Activated CD4-positive, alpha-beta T cell treated with anti-CD3 and anti-CD28 coated beads, Interleukin-2, amount 50 U/mL, for 1 hour (primary cell): ENCODE data around the gene DNER.
"Not testable (repeated sequence)": the region's sequence is repeated elsewhere in the genome, so short reads cannot be mapped to it uniquely, and the experiment has no call there.

Experiments used
- DNase-seq: peaks from one replicate; pipeline ENCODE4 v3.0.0-alpha.2; 2020

DNER gene

GRCh38 chr2:229559986-229560385 is 154.4 kb downstream of the DNER start:
- no peak for DNase-seq

GRCh38 chr2:229553091-229553490 is 161.3 kb downstream of the DNER start:
- no peak for DNase-seq

GRCh38 chr2:229543176-229543873 is 171.0 kb downstream of the DNER start:
- DNase-seq: no peak

DNA sequence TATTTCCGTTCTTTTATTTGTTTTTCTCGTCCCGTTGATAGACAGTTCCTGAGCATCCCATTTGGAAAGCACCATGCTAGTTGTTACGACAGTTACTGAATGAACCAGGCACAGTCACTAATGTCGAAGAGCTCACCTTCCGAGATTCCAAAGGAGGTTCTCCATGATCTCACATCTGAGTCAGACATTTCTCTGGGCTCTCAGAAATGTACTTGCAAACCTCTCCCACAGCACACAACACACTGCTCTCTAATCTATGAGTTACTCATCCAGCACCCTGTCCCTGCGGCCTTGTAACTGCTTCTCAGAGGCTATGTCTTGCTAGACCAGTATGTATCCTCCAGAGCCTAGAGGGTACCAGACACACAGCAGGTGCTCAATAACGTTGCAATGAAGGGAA is 174.7 kb downstream of the DNER start:
- DNase-seq: no peak

- DNase-seq: no peak
Measured at GRCh38 chr2:229531594-229531993, 182.8 kb downstream of the DNER start.

GRCh38 chr2:229530434-229530833 is 183.9 kb downstream of the DNER start:
- DNase-seq: no peak

DNA sequence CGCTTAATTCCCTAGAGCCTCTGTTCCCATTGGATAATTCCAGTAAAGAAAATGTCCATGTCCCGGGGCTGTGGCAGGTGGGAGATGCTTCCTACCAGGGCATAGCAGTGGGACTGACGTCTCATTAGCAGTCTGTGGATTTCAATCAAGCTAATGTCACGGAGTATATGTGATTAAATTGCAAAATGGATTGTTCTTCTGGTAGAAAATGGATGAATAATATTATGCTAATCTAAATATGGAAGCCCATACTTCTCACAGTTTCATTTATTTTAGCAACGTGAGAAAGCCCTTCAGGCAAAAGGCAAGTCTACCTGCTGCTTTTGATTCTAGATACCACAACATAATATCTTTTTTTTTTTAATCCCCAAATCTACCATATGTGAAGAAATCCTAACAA is 185.5 kb downstream of the DNER start:
- no peak for DNase-seq

- DNase-seq: no peak
Measured at GRCh38 chr2:229526951-229527350, 187.4 kb downstream of the DNER start.

DNA sequence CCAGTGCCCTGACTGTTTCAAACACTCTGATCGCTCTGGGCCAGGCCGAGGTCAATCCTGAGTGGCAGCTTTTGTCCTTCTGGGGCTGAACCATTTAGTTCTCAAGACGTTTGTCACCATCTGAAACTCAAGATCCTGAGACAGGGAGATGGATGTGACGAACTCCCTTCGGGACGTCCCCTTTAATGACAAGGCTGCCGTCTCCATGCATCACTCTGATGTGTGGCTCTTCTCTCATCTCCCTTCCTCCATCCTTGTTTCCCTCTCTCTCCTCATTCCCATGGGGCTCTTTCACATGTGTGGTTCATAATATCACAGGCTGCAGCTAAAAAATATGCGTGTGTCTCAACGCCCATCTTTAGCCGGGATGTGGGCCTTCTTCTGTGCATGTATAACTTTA is 189.6 kb downstream of the DNER start:
- DNase-seq: no peak

DNA sequence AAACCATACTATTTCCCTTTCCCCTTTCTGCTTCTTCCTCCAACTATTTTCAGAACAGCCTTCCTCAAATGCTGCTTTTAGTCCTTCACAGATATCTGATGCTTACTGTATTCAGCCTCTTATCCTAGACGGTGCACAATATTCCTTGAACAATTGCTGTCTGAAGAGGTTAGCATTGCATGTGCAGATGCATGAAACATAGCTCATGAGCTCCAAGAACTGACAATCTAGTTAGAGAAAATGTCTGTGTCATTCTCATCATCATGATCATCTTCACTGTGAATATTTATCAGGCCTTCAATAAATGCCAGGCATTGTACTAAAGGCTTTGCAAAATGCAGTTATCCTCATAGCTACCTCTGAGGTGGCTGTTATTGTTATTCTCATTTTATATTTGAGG is 190.7 kb downstream of the DNER start:
- DNase-seq: no peak

DNA sequence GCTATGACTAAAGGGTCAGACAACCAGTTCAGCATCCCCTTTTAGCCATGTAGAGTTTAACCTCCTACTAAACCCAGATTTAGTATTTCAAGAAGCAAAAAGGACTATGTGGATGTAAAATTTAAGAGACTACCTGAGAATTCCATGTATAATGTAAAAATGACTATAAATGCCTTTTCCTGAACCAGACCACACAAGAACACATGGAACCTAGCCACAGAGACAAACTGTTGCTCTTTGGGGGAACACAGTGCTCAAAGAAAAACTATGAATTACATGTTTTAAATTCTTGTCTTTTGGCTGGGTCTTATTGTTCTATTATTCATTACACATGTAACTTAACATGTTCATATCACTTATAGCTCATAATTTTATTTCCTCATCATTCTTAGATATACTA is 192.8 kb downstream of the DNER start:
- DNase-seq: no peak

DNA sequence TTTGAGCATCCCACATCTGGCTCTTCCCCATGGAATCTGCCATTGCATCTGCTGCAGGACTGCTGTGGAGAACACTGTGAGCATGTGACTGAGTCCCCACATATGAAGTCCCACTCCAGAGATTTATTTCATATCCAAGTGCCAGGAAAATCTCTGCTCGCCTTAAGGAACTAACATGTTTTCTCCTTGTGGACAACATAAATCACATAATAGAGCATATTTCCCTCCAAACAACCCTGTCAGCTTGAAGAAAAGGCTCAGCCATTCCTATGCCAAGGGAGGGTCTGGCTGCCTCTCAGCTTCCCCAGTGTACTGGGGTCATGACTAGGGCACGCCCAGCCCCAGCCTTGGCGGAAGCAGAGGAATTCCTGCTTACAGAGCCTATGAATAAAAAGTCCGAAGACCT is 193.7 kb downstream of the DNER start:
- DNase-seq: no peak

DNA sequence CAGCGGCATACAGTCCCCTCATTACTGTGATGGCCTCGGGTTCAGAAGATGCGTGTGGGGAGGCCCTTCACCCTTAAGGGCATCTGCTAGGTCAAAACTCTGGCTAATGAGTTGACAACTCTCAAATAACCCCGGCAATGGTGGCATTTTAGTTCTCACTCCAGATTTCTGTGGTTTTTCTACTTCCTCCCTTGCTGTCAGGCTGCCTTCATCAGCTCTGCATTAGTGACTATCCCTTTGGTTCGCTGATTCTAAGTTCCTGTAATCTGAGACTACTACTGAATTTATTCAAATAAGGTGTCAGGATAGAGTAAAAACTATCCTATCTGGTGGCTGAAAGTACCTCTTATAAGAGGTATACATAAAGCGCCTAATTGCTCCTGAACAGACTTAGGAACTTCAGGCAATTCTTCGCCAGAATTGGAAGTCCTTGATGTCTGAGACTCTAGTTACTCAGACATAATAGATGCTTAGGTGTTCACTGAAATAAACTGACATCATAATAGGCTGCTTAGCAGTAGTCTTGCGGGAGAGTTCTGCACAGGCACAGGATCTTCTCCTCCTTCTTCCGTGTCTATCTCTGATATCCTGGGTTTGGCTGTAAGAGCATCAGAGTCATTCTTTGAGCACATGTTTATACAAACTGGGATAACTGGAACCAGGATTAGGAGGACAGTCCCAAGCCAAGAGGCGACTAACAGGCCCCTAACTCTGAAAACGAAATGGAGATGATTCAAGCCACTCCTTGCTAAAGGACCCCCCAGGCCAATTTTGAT is 194.5 kb downstream of the DNER start:
- DNase-seq: no peak

GRCh38 chr2:229514273-229514895 is 200.0 kb downstream of the DNER start:
- no peak for DNase-seq

GRCh38 chr2:229511524-229511923 is 202.8 kb downstream of the DNER start:
- no peak for DNase-seq

GRCh38 chr2:229506699-229507098 is 207.7 kb downstream of the DNER start:
- not testable (repeated sequence) for DNase-seq

- DNase-seq: no peak
Measured at GRCh38 chr2:229501051-229501794, 213.1 kb downstream of the DNER start.

DNA sequence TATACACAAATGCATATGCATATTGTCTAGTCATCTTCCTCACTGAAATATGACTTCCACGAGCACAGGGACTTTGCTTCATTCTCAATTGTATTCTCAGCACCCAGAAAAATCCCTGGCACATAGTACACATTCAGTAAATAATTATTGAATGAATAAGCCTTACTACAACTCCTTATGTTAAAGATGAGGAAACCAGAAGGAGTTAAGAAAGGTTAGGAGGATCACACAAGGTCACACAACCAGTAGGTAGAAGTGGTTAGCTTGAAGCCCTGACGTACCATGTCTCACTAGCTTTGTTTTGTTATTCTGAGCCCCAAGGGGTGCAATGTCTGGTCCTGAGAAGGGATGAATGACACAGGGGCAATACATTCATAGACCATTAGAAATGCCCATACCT is 222.3 kb downstream of the DNER start:
- no peak for DNase-seq

GRCh38 chr2:229490167-229490566 is 224.2 kb downstream of the DNER start:
- DNase-seq: no peak

GRCh38 chr2:229489016-229489415 is 225.3 kb downstream of the DNER start:
- DNase-seq: no peak

DNA sequence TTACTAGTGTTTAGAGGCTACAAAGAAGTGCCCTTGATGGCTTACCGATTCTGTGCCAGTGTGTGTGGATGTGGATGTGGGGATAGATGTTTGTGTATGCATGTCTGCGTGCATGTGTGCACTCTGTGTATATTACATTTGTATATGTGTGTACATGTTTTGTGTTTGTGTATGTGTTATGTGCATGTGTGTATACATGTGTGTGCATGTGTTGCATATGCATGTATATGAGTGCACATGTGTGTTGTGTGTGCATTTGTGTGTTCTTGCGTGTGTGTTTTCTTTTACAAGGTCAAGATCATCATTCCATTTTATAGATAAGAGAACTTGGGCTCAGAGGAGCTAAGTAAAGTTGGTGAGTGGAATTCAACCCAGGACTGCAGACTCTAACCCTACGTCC is 226.1 kb downstream of the DNER start:
- DNase-seq: no peak

GRCh38 chr2:229486673-229487072 is 227.7 kb downstream of the DNER start:
- DNase-seq: no peak

- DNase-seq: no peak
Measured at GRCh38 chr2:229485857-229486256, 228.5 kb downstream of the DNER start.
